Testis (tissue), 3 donors: ENCODE results near the gene PMF1. TPM values are rescaled to one million over a fixed set of nuclear protein-coding genes. Genes with fewer than 3 reads are reported as not detected.
"Not testable (repeated sequence)": the region's sequence is repeated elsewhere in the genome, so short reads cannot be mapped to it uniquely, and the experiment has no call there.

Experiments
- DNase-seq: peaks from one replicate; pipeline ENCODE4 v3.0.0-alpha.2; 2019
- H3K27ac ChIP-seq, 2 donors: fragments of 200-600 bp; sonication (generic); one replicate each; pipeline ENCODE4 v1.5.1; 2019
- H3K27me3 ChIP-seq: fragments of 200-600 bp; sonication (generic); one replicate; pipeline ENCODE4 v1.5.1; 2019
- H3K36me3 ChIP-seq: fragments of 200-600 bp; sonication (generic); one replicate; pipeline ENCODE4 v1.5.1; 2017; ENCODE audit warnings: low read depth; ENCODE audit errors: missing control alignments
- H3K4me1 ChIP-seq: fragments of 200-600 bp; sonication (generic); one replicate; pipeline ENCODE4 v1.5.1; 2019
- H3K4me3 ChIP-seq, 2 donors: fragments of 200-600 bp; sonication (generic); one replicate each; pipeline ENCODE4 v1.5.1; 2017 to 2019
- H3K9me3 ChIP-seq: fragments of 200-600 bp; sonication (generic); one replicate; pipeline ENCODE4 v1.5.1; 2017
- CTCF ChIP-seq, 3 experiments: fragments of 450-650 bp in 2 of 3; fragments of 200-600 bp in 1 of 3; sonication (generic) in 1 of 3; IDR thresholded peaks; one replicate each; pipeline ENCODE4 v1.5.1; 2016 to 2019; ENCODE audit warnings: antibody characterized with exemption in 3 of 3, mild to moderate bottlenecking in 2 of 3, moderate library complexity in 1 of 3
- POLR2A ChIP-seq: fragments of 450-650 bp; IDR thresholded peaks from one replicate; pipeline ENCODE4 v1.6.1; 2017; ENCODE audit warnings: antibody characterized with exemption, mild to moderate bottlenecking, moderate library complexity
- WGBS, 2 donors: methylation state at CpG; one replicate each; pipeline ENCODE4 v1.1.5; 2018; 5-methylcytosine and 5-hydroxymethylcytosine counted together
- intact Hi-C: fragments of 100-400 bp; cut with DNase I; formaldehyde crosslinking; loops from one replicate; pipeline ENCODE4 v1.15.1; 2023; ENCODE audit warnings: low total_unique reads
- polyA plus RNA-seq: library from polyadenylated mRNA; stranded (reverse); fragments of 350-450 nt; fragmentation: Illumina TruSeq; extraction: RNeasy Lipid Tissue Mini Kit (QIAGEN cat#74804); gene quantifications from one replicate; pipeline ENCODE4 v1.2.3, GENCODE V29; 2014; ENCODE audit warnings: low read depth, low replicate concordance; ENCODE audit not compliant: insufficient read depth
- total RNA-seq, 2 donors: library from RNA; depleted of rRNA; stranded (reverse); fragments of >200 nt; gene quantifications; one replicate each; pipeline ENCODE4 v1.2.3, GENCODE V29; 2016

PMF1 gene
- total and polyA plus RNA-seq, 3 donors from 2014 or later = 32.3 to 47.0 (median 38.1) TPM

DNA sequence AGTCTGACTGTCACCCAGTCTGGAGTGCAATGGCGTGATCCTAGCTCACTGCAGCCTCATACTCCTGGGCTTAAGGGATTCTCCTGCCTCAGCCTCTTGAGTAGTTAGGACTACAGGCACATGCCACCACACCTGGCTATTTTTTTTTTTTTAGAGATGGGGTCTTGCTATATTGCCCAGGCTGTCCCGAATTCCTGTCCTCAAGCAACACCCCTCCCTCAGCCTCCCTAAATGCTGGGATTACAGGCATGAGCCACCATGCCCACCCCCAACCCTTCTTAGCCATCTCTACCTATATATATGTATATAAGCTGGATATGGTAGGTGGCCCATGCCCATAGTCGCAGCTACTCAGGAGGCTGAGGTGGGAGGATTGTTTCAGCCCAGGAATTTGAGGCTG is 32.3 kb upstream of the PMF1 start:
- Histone ChIP-seq H3K4me3 (no peak overlapping the region), H3K36me3 (no peaks in the 10 kb centered on the region), H3K27ac (no peak overlapping the region), H3K27me3 (no peaks in the 10 kb centered on the region), H3K4me1 (no peaks in the 10 kb centered on the region), H3K9me3 (no peaks in the 10 kb centered on the region)
- TF ChIP-seq POLR2A = no peak
- no peak for TF ChIP-seq CTCF (IDR thresholded peaks at IDR 0.05)
- DNase-seq = no peak
- intact Hi-C loops = no loop called here
- 95 to 100% methylated on average over 3 of the region's 3 CpGs for WGBS, 2 donors

- H3K27ac ChIP-seq, H3K9me3 ChIP-seq, H3K27me3 ChIP-seq, H3K4me1 ChIP-seq, H3K4me3 ChIP-seq, DNase-seq, H3K36me3 ChIP-seq, intact Hi-C loops: not testable (repeated sequence)
- WGBS, 2 donors = 35 to 48% methylated on average over 8 of the region's 8 CpGs
Observed at GRCh38 chr1:156181391-156181924, 31.3 kb upstream of the PMF1 start.

- DNase-seq, H3K36me3 ChIP-seq, H3K4me3 ChIP-seq, H3K9me3 ChIP-seq, H3K27me3 ChIP-seq, H3K4me1 ChIP-seq, intact Hi-C loops, H3K27ac ChIP-seq: not testable (repeated sequence)
- 76 to 79% methylated on average over 12 of the region's 12 CpGs for WGBS, 2 donors
Observed at GRCh38 chr1:156182010-156182779, 30.6 kb upstream of the PMF1 start.

GRCh38 chr1:156186347-156187177 is 26.2 kb upstream of the PMF1 start:
- H3K4me1 ChIP-seq, H3K4me3 ChIP-seq, H3K9me3 ChIP-seq, H3K36me3 ChIP-seq, DNase-seq, H3K27me3 ChIP-seq, H3K27ac ChIP-seq, intact Hi-C loops: not testable (repeated sequence)
- WGBS, 2 donors = 84 to 87% methylated on average over 2 of the region's 2 CpGs

DNA sequence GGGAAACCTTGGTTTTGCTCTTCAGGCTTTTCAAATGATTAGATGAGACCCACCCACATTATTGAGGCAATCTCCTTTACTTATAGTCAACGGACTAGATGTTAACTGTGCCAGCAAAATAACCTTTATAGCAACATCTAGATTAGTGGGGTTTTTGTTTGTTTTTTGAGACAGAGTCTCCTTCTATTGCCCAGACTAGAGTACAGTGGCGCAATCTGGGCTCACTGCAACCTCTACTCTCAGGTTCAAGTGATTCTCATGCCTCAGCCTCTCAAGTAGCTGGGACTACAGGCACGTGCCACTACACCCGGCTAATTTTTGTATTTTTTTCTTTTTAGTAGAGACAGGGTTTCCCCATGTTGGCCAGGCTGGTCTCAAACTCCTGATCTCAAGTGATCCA is 22.5 kb upstream of the PMF1 start:
- H3K4me3 ChIP-seq, H3K27me3 ChIP-seq, H3K4me1 ChIP-seq, H3K36me3 ChIP-seq, intact Hi-C loops, H3K9me3 ChIP-seq, DNase-seq, H3K27ac ChIP-seq: not testable (repeated sequence)
- WGBS, 2 donors = 77 to 84% methylated on average over 4 of the region's 4 CpGs

- H3K27me3 ChIP-seq = no peaks in the 10 kb centered on the region
- no peak overlapping the region for H3K27ac ChIP-seq
- intact Hi-C loops = no loop called here
- no peak for DNase-seq
- peaks cover 9% of the 10 kb centered on the region for H3K4me1 ChIP-seq
- 87 to 89% methylated on average over 4 of the region's 4 CpGs for WGBS, 2 donors
- no peak for TF ChIP-seq CTCF (IDR thresholded peaks at IDR 0.05)
- no peak for TF ChIP-seq POLR2A
- H3K36me3 ChIP-seq = no peaks in the 10 kb centered on the region
- H3K9me3 ChIP-seq = no peaks in the 10 kb centered on the region
- no peak overlapping the region for H3K4me3 ChIP-seq
Observed at GRCh38 chr1:156191292-156191964, 21.4 kb upstream of the PMF1 start.
